Loucy (cell line): ENCODE measurements around the gene SPOCK1.

Source experiments
- EZH2phosphoT487 ChIP-seq: fragments of 200-600 bp; IDR thresholded peaks from 2 replicates; pipeline ENCODE4 v1.6.1; 2018; ENCODE audit warnings: antibody characterized with exemption, mild to moderate bottlenecking, moderate library complexity, borderline replicate concordance
- TF ChIP-seq, protein P1 (sequence below): fragments of 200-600 bp; sonication (generic); conservative IDR thresholded peaks from 2 replicates; pipeline ENCODE4 v1.5.1; 2014; ENCODE audit warnings: mild to moderate bottlenecking, antibody characterized with exemption, low read length

- TF ChIP-seq, protein P1, sequence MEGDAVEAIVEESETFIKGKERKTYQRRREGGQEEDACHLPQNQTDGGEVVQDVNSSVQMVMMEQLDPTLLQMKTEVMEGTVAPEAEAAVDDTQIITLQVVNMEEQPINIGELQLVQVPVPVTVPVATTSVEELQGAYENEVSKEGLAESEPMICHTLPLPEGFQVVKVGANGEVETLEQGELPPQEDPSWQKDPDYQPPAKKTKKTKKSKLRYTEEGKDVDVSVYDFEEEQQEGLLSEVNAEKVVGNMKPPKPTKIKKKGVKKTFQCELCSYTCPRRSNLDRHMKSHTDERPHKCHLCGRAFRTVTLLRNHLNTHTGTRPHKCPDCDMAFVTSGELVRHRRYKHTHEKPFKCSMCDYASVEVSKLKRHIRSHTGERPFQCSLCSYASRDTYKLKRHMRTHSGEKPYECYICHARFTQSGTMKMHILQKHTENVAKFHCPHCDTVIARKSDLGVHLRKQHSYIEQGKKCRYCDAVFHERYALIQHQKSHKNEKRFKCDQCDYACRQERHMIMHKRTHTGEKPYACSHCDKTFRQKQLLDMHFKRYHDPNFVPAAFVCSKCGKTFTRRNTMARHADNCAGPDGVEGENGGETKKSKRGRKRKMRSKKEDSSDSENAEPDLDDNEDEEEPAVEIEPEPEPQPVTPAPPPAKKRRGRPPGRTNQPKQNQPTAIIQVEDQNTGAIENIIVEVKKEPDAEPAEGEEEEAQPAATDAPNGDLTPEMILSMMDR = no peak
- TF ChIP-seq EZH2phosphoT487 = no peak
Measured at GRCh38 chr5:137545956-137546355, 46.8 kb upstream of the SPOCK1 start.
